Ectodermal cell (in vitro differentiated cells): ENCODE results near the gene BIVM.

Experiments used
- H3K27ac ChIP-seq: 2 replicates; pipeline ENCODE4 v1.7.0; 2013; ENCODE audit warnings: mild to moderate bottlenecking, low read depth, low read length; ENCODE audit not compliant: insufficient read depth, poor library complexity, severe bottlenecking
- H3K27me3 ChIP-seq: 2 replicates; pipeline ENCODE4 v1.7.0; 2013; ENCODE audit warnings: mild to moderate bottlenecking, low read length; ENCODE audit not compliant: insufficient read depth, control insufficient read depth, poor library complexity, severe bottlenecking
- H3K36me3 ChIP-seq: one replicate; pipeline ENCODE4 v1.7.0; 2013; ENCODE audit warnings: low read length; ENCODE audit not compliant: control insufficient read depth, insufficient read depth
- H3K4me1 ChIP-seq: one replicate; pipeline ENCODE4 v1.7.0; 2013; ENCODE audit warnings: low read length; ENCODE audit not compliant: control insufficient read depth, insufficient read depth
- H3K4me3 ChIP-seq: 2 replicates; pipeline ENCODE4 v1.7.0; 2013; ENCODE audit warnings: low read depth, low read length, control low read depth; ENCODE audit not compliant: insufficient read depth
- H3K9me3 ChIP-seq: 2 replicates; pipeline ENCODE4 v1.7.0; 2013; ENCODE audit warnings: mild to moderate bottlenecking, low read length, moderate library complexity; ENCODE audit not compliant: control insufficient read depth
- WGBS, 2 experiments: methylation state at CpG; one replicate each; pipeline ENCODE4 v1.1.7; 2013; ENCODE audit warnings: missing lambda C conversion rate in 2 of 2; 5-methylcytosine and 5-hydroxymethylcytosine counted together

The BIVM gene

DNA sequence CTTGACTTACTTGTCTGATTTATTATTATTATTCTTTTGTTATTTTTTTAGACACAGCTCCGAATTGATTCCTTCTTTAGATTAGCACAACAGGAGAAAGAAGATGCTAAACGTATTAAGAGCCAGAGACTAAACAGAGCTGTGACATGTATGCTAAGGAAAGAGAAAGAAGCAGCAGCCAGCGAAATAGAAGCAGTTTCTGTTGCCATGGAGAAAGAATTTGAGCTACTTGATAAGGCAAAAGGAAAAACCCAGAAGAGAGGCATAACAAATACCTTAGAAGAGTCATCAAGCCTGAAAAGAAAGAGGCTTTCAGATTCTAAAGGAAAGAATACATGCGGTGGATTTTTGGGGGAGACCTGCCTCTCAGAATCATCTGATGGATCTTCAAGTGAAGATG lies 76.3 kb downstream of the BIVM start:
- no peak overlapping the region for H3K4me3 ChIP-seq
- peak overlapping the region; percentile 72 for H3K27ac ChIP-seq
- H3K27me3 ChIP-seq: no peaks in the 10 kb centered on the region
- H3K36me3 ChIP-seq: peaks cover 5% of the 10 kb centered on the region
- WGBS, 2 experiments: 86% methylated on average over 4 of the region's 4 CpGs
- no peaks in the 10 kb centered on the region for H3K9me3 ChIP-seq
- peaks cover 18% of the 10 kb centered on the region for H3K4me1 ChIP-seq

DNA sequence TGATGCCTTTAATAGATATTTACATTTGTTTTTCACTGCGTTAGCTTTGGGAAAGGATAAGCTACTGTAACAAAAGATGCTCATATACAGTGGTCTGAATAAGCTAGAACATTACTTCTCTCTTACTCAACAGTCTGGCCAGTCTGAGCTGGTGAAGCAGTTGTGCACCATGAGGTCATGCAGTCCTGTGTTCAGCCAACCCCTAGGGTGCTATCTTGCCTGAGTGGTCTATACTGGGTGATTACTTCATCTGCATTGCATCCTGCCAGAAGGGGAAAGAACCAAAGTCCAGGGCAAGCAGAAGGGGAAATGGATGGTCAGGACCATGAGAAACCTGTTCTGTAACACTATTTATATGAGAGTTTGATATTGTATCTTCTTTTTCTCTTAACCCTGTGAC lies 78.4 kb downstream of the BIVM start:
- Histone ChIP-seq H3K27me3 (no peaks in the 10 kb centered on the region), H3K36me3 (peaks cover 5% of the 10 kb centered on the region), H3K27ac (no peak overlapping the region), H3K4me1 (peaks cover 18% of the 10 kb centered on the region), H3K9me3 (no peaks in the 10 kb centered on the region), H3K4me3 (no peak overlapping the region)
- 92 to 100% methylated on average over 1 of the region's 1 CpG for WGBS, 2 experiments

DNA sequence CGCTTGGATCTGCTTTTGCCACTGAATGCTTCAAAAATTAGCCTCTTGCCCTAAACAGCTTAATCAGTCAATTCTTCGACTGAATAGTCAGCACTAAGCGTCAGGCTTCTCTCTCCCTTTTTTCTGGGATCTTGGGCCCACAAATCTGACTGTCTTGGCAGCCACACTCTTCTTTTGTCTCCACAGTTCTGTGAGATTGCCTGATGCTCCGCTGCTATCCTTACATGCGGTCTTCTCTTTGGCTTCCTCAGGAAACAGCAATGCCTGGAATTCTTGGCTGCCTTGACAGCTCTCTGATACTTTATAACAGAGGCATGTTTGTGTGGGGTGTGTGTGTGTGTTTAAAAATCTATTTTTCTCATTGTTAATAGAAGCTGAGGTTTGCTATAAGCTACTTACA lies 79.6 kb downstream of the BIVM start:
- Histone ChIP-seq H3K4me3 (no peak overlapping the region), H3K27ac (no peak overlapping the region), H3K9me3 (no peaks in the 10 kb centered on the region), H3K36me3 (no peaks in the 10 kb centered on the region), H3K27me3 (no peaks in the 10 kb centered on the region), H3K4me1 (peaks cover 18% of the 10 kb centered on the region)
- 74 to 75% methylated on average over 5 of the region's 5 CpGs for WGBS, 2 experiments

DNA sequence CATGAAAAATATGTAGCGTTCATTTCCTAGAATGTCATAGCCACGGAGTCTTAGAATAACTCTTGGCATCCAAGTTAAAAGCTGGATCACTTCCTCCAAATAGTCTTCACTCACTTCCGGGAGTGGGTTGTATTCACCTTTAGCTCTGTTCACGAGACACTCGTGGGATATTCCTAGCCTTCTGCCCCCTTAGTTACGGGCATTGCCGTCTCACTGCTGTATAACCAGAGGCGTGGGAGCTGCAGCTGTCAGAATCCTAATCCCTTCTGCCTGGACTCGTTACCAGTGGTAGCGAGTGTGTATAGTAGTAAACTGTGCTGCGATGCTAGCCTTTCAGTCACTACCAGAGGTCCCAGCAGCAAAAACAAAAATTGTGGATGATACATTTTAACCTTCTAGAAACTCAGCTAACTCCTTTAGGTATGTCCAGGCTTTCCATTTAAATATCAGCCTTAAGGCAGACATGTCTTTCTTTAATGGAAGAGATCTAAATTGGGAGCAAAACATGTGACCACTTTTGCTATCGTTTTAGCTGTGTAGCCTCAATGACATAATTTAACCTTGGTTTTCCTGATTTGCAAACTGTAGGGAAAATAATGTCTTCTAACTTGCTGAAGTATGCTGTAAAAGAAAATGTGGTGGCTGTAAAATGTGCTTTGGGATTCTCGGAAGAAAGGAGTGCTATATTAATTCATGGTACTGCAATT lies 81.0 kb downstream of the BIVM start:
- Histone ChIP-seq H3K9me3 (no peaks in the 10 kb centered on the region), H3K36me3 (no peaks in the 10 kb centered on the region), H3K27ac (no peak overlapping the region), H3K27me3 (no peaks in the 10 kb centered on the region), H3K4me1 (peaks cover 18% of the 10 kb centered on the region), H3K4me3 (no peak overlapping the region)
- WGBS, 2 experiments: 93 to 95% methylated on average over 13 of the region's 13 CpGs

DNA sequence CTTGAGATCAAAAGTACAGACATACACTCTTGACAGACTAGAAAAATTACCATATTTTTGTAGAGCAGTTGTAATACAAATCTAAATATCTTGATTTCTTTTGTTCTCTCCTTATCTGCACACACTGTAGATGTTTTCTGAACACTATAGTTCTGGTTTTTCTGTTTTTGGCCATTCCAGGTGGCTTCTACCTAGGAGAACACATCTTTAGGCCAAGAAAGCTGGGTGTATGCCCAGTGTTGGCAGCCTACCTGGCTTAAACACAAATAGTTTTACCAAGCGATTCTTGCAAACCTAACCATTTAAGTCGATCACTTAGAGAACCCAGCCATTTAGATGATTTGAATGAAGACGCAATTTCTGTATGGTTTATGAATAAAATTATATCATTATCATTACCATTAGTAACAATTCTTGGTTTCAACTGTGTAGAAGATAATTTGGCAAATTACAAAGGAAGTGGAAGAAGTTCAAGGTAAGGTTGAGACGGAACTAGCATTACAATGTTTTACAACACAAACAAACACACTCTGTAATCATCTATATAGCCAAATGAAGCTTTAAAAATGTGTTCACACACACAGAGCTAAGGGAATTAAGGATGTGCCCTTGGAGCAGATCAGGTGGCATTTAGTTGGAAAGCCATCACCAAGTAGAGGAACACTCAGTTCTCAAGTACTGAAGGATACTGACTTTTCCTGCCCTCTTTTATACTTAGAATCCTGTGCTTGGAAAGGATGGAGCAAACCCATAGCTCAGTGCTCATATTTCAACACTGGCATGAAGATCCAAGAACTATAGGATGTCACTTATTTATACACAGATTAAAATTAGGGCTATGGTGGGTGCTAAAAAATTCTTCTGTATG lies 83.1 kb downstream of the BIVM start:
- Histone ChIP-seq H3K4me1 (peaks cover 10% of the 10 kb centered on the region), H3K27me3 (no peaks in the 10 kb centered on the region), H3K4me3 (no peak overlapping the region), H3K36me3 (no peaks in the 10 kb centered on the region), H3K9me3 (no peaks in the 10 kb centered on the region), H3K27ac (no peak overlapping the region)
- WGBS, 2 experiments: 100% methylated on average over 1 of the region's 4 CpGs
